ENCODE results near the gene XPR1.
"Not testable (repeated sequence)": the region's sequence is repeated elsewhere in the genome, so short reads cannot be mapped to it uniquely, and the experiment has no call there.

The XPR1 gene

DNA sequence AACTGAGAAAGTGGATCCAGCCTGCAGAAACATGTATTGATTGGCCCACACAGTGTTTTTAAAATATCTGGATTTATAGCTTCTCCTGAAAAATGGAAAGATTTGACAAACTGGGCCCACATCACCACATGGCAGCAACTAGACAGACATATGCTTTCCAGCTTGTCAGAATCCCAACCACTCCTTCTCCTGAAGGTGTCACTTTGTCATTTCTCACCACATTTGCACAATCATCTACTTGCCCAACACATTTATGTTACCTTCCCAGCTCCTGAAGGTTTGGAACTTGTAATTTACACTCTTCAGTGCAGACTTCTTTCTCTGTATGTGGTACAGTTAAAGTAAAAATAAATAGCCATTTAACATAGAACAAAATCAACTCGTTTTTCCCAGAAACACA is 154.8 kb downstream of the XPR1 start:
- FAIRE-seq: no peak

DNA sequence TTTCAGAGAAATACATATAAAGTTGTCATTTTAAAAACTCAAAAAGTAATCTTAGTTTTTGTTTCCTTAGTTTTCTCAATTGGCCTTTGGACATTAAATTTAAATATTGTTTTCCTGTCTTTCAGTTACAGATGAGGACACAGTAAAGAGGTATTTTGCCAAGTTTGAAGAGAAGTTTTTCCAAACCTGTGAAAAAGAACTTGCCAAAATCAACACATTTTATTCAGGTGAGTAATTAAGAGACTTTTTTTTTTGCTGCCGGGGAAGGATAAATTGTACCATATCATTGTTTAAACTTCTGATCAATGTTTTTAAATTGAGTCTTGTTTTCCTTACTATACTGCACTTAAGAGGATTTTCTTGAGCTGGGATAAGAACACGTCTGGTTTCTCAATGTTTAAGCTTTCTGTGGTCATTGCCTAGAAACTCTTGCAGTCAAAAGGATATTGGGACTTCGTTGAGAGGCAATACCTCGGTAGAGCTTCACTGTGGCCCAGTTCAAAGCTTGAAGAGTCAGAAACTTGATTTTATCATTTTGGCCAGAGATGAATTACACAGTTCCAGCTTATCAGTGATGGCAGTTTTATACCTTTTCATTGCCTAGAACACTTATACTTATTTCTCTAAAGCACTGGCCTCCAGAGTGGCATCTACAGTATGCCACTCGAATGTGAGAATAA is 155.9 kb downstream of the XPR1 start:
- peak; percentile 57 for FAIRE-seq

DNA sequence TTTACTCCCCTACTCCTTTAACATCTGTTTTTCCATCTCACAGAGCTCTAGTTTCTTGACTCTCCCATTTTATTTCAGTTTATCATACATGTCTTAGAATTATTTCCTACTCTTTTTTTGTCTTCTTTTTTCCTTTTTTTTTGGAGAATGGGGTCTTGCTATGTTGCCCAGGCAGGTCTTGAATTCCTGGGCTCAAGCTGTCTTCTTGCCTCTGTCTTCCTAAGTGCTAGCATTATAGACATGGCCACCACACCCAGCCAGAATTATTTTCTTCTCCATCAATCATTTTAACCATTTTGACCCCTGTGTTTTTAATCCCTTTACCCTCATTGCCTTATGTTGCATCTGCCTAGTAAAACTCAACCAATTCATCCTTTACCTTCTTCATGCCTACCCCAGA is 157.6 kb downstream of the XPR1 start:
- no peak for FAIRE-seq

- FAIRE-seq: not testable (repeated sequence)
Observed at GRCh38 chr1:180791152-180791551, 159.3 kb downstream of the XPR1 start.

GRCh38 chr1:180791806-180792205 is 160.0 kb downstream of the XPR1 start:
- FAIRE-seq: no peak

DNA sequence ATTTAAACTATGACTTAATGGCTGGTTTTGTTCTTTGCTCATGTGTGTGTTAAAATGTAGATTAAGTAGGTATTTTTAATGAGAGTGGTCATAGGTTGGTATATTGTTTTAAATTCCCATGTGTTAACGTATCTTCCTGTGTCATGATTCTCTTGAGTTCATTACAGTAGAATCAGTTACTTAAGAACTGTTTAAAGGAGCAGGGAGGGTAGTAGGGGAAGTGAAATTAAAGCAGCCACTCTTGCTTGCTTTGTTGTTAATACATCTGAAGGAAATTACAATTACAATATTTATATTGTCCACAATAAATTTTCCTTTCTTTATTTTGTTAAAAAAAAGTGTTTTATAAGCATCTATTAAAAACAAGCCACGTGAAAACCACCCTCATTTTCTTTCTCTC is 161.6 kb downstream of the XPR1 start:
- FAIRE-seq: no peak

DNA sequence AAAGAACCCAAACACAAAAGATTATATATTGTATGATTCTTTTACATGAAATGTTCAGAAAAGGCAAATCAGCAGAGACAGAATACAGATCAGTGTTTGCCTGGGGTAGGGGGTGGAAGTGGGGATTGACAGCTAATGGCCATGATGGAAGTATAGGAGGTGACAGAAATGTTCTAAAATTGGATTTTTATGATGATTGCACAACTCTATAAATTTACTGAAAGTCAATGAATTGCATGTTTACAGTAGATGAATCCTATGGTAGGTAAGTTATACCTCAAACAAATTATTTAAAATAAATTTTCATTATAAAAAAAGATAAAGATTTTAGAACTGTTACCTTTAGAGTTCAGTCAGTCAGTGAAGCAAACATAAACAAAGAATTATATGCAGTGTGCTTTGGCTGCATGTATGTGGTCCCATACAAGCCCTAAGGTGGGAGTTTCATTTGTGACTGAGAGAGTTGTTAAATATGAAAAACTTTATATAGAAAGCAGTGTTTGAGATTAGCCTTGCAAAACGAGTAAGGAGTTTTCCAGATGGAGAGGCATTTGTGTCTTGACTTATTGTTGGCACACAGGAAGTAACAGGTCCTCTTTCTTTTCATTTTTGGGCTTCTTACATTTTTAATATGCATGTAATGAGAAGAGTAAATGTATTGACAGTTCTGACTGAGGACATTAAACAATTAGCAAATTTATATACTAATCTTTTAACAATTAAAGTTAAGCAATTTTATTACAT is 165.2 kb downstream of the XPR1 start:
- FAIRE-seq: peak; percentile 23

- FAIRE-seq: no peak
Observed at GRCh38 chr1:180800945-180801344, 169.1 kb downstream of the XPR1 start.

- no peak for FAIRE-seq
Observed at GRCh38 chr1:180802813-180803212, 171.0 kb downstream of the XPR1 start.

- FAIRE-seq: no peak
Observed at GRCh38 chr1:180805316-180805715, 173.5 kb downstream of the XPR1 start.

- FAIRE-seq: no peak
Observed at GRCh38 chr1:180811298-180811697, 179.5 kb downstream of the XPR1 start.

DNA sequence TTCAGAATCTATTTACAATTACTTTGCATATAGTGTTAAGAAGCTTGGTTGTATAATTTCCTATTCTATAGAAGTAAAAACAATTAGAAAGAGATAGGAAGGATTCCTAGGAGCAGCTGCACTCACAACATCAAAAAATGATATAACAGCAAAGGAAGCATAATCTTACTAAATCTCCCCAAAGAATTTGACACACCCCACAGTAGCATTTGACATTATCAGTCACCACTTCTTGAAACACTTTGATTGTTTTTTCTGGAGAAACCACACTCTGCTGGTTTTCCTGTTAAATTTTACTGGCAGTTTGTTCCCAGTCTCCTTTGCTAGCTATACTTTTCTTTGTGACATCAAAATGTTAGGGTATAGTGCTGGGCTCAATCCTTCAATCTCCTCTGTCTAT is 180.1 kb downstream of the XPR1 start:
- FAIRE-seq: no peak

GRCh38 chr1:180814258-180814657 is 182.4 kb downstream of the XPR1 start:
- peak; percentile 85 for FAIRE-seq

DNA sequence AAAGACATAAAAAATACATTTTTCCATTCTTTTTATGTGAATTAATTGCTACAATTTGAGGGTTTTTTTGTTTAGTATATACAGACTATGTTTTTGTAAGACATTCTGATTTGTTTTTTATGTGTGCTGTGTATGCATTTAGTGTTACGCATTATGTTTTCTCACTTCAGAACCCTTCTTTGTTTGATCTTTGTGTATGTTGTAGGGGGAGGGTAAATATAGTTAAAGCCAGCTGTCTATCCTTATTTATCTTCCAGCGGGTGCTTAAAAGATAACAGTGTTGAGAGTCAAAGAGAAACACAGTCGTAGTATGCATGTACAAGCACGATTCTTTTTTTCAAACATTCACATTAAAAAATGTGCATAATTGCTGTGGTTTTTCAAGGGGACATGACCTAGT is 183.4 kb downstream of the XPR1 start:
- FAIRE-seq: peak; percentile 59

DNA sequence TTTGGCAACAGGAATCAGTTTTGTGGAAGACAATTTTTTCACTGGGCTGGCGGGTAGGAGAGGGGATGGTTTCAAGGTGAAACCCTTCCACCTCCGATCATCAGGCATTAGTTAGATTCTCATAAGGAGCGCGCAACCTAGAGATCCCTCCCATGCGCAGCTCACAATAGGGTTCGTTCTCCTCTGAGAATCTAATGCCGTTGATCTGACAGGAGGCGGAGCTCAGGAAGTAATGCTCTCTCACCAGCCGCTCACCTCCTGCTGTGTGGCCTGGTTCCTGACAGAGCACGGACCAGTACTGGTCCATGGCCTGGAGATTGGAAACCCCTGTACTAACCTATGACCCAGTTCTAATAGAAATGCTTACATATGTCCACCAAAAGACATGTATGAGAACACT is 184.3 kb downstream of the XPR1 start:
- FAIRE-seq: no peak

DNA sequence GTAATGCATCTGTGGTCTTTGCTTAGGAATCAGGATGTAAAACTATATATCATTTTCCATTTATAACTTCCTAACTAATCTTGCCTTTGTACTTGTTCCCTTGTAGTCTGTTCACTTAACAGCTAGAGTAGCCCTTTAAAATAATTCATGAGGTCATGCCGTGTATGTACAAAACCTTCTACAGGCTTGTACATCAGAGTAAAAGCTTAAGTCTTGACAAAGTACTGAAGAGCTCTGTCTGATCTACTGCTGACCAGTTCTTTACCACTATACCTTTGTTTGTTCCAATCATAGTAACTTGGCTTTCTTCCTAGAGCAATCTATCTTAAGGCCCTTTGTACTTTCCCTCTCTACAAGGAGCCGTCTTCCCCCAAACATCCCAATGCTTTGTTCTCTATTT is 190.1 kb downstream of the XPR1 start:
- no peak for FAIRE-seq

GRCh38 chr1:180831507-180831906 is 199.7 kb downstream of the XPR1 start:
- FAIRE-seq: not testable (repeated sequence)

DNA sequence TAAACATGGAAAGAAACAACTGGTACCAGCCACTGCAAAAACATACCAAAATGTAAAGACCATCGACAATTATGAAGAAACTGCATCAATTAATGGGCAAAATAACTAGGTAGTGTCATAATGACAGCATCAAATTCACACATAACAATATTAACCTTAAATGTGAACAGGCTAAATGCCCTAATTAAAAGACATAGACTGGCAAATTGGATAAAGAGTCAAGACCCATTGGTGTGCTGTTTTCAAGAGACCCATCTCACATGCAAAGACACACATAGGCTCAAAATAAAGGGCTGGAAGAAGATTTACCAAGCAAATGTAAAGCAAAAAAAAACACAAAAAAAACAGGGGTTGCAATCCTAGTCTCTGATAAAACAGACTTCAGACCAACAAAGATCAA is 201.4 kb downstream of the XPR1 start:
- not testable (repeated sequence) for FAIRE-seq

DNA sequence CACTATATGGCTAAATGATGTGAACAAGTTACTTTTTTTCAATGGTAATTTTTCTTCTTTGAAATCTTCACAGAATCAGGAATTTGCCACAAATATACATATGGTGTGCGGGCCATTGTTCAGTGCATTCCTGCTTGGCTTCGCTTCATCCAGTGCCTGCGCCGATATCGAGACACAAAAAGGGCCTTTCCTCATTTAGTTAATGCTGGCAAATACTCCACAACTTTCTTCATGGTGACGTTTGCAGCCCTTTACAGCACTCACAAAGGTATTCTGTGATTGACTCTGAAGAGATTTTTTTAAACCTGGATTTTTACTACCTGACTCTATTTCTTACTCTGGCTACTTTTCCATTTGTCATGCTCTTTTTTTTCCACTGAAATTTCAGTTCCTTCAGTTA is 204.6 kb downstream of the XPR1 start:
- FAIRE-seq: no peak

GRCh38 chr1:180837020-180837419 is 205.2 kb downstream of the XPR1 start:
- no peak for FAIRE-seq

GRCh38 chr1:180838535-180838934 is 206.7 kb downstream of the XPR1 start:
- FAIRE-seq: peak; percentile 95

GRCh38 chr1:180839547-180839946 is 207.7 kb downstream of the XPR1 start:
- no peak for FAIRE-seq

DNA sequence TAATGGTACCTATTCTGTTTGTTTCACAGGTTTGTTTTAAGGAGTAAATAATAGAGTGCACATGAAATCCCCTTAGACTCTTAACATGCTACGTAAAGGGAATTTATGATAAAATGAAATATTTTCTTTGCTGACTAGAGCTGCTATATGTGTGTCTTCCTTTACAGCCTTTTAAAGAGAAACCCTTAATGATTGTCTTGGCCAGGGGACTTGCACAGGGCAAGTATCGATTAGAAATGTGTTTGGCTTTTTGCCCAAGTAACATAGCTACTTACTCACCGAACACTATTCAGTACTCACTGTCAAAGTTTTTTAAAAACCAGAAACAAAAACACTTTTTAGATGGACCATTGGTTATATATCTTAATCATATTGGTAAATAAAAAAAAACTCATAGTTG is 209.6 kb downstream of the XPR1 start:
- no peak for FAIRE-seq

- peak; percentile 79 for FAIRE-seq
Observed at GRCh38 chr1:180842052-180842451, 210.2 kb downstream of the XPR1 start.

Measured in TTC549 (cell line).